AG10803 (cell line): ENCODE measurements around the gene PARD3.
A peak's percentile ranks its signal among the peaks of the same experiment; 100 is the strongest.

Source experiments
- DNase-seq: peaks from one replicate; pipeline ENCODE4 v3.0.0; 2010; ENCODE audit warnings: low read depth
- H3K4me3 ChIP-seq: 2 replicates; pipeline ENCODE4 v1.5.1; 2011; ENCODE audit warnings: mild to moderate bottlenecking, low read length, control low read depth
- CTCF ChIP-seq: conservative IDR thresholded peaks from 2 replicates; pipeline ENCODE4 v1.5.1; 2011; ENCODE audit warnings: mild to moderate bottlenecking, low read length, control low read depth, inconsistent platforms

The PARD3 gene

GRCh38 chr10:34522546-34522945 is 292.6 kb downstream of the PARD3 start:
- H3K4me3 ChIP-seq, result no peak overlapping the region
- peak; percentile 27; the same call in 1 of the 2 replicates for TF ChIP-seq CTCF
- DNase-seq, result no peak

GRCh38 chr10:34520510-34520909 is 294.6 kb downstream of the PARD3 start:
- no peak for DNase-seq
- TF ChIP-seq CTCF, result no peak
- no peak overlapping the region for H3K4me3 ChIP-seq

GRCh38 chr10:34520084-34520483 is 295.0 kb downstream of the PARD3 start:
- no peak overlapping the region for H3K4me3 ChIP-seq
- no peak for DNase-seq
- no peak for TF ChIP-seq CTCF

GRCh38 chr10:34514290-34514689 is 300.8 kb downstream of the PARD3 start:
- TF ChIP-seq CTCF, result no peak
- H3K4me3 ChIP-seq, result no peak overlapping the region
- DNase-seq, result no peak

GRCh38 chr10:34513636-34514035 is 301.5 kb downstream of the PARD3 start:
- no peak for DNase-seq
- no peak for TF ChIP-seq CTCF
- no peak overlapping the region for H3K4me3 ChIP-seq

GRCh38 chr10:34507217-34507616 is 307.9 kb downstream of the PARD3 start:
- H3K4me3 ChIP-seq, result no peak overlapping the region
- no peak for DNase-seq
- no peak for TF ChIP-seq CTCF

GRCh38 chr10:34506786-34507185 is 308.3 kb downstream of the PARD3 start:
- DNase-seq, result no peak
- H3K4me3 ChIP-seq, result no peak overlapping the region
- TF ChIP-seq CTCF, result no peak
